Activated naive CD4-positive, alpha-beta T cell treated with anti-CD3 and anti-CD28 coated beads, Interleukin-2, amount 10 ng/mL, durations not matched to agents 7 days and 5 days (primary cell): ENCODE measurements around the gene SPAG5.

ENCODE experiments used
- CTCF ChIA-PET: fragments of 350-600 bp; sonication (Branson Sonifier 250); formaldehyde crosslinking; loops from one replicate; lab custom pipeline; 2021; ENCODE audit warnings: antibody characterized with exemption; lab: Charles Lee
- DNase-seq: peaks from one replicate; pipeline ENCODE4 v3.0.0-alpha.2; 2020
- H3K27ac Mint-ChIP-seq: one replicate; pipeline ENCODE4 v1.8.0; 2021; ENCODE audit warnings: mild to moderate bottlenecking, moderate library complexity, mixed read lengths
- H3K27me3 Mint-ChIP-seq: one replicate; pipeline ENCODE4 v1.8.0; 2021; ENCODE audit warnings: mild to moderate bottlenecking, mixed read lengths
- H3K36me3 Mint-ChIP-seq: one replicate; pipeline ENCODE4 v1.8.0; 2021; ENCODE audit warnings: mixed read lengths
- H3K4me1 Mint-ChIP-seq: one replicate; pipeline ENCODE4 v1.8.0; 2021; ENCODE audit warnings: mixed read lengths
- H3K4me3 Mint-ChIP-seq: one replicate; pipeline ENCODE4 v1.8.0; 2021; ENCODE audit warnings: mild to moderate bottlenecking, moderate library complexity, mixed read lengths
- H3K9me3 Mint-ChIP-seq: one replicate; pipeline ENCODE4 v1.8.0; 2021; ENCODE audit warnings: mixed read lengths

The SPAG5 gene

DNA sequence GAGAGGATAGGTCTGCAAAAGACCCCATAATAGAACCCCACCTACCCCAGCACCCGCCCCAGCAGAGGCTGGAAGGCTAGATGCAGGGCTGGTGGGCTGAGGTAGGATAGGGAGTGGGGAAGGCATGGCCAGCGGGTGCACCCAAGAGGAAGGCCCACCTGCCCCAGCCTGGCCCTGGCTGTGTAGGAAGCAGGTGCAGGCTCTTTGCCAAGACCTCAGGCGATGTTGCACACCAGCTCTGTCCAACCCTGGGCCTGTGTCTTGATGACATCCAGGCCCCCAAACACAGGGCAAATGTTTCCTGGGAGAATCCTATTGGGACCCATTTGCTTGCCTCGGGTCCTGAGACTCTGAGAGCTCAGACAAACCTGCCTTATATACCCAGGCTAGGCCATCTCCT, 58.6 kb downstream of the SPAG5 start:
- CTCF ChIA-PET: interaction anchor here (0.6 to 2.0 kb wide), 12 partner anchors 9 to 411 kb away, joined by 3 to 5 read pairs (median 3); no protein-coding TSS in a partner anchor
- Mint-ChIP-seq H3K27me3 (peaks cover 3% of the 10 kb centered on the region), H3K9me3 (no peaks in the 10 kb centered on the region), H3K4me1 (no peaks in the 10 kb centered on the region), H3K4me3 (no peak overlapping the region), H3K36me3 (no peaks in the 10 kb centered on the region), H3K27ac (no peak overlapping the region)
- DNase-seq: no peak

DNA sequence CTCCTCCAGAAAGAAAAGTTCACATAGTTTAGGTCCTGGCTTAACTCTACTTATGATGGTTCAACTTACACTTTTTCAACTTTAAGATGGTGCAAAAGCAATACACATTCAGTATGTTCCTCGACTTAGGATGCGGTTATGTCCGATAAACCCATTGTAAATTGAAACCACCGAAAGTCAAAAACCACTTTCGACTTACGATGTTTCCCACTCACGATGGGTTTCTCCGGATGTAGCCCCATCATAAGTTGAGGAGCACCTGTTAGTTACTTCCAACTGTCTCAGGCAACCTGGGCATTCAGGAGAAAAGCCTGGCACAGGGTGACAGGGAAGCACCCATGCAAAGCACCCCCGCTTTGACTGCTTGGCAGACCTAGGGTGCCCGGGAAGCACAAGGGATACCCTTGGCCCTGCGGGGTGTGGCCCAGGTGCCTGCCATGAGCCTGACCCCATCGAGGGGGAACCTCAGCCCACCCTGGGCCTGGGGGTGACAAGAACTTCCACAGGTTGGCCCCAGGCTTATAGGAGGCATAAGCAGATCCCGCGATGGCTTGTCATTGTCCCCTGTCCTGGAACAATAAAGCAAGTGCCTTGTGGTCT, 60.4 kb downstream of the SPAG5 start:
- Mint-ChIP-seq H3K4me3 (no peak overlapping the region), H3K27me3 (peaks cover 3% of the 10 kb centered on the region), H3K27ac (no peak overlapping the region), H3K4me1 (no peaks in the 10 kb centered on the region), H3K9me3 (no peaks in the 10 kb centered on the region), H3K36me3 (no peaks in the 10 kb centered on the region)
- no peak for DNase-seq
- CTCF ChIA-PET: interaction anchor here (0.8 to 1.1 kb wide), 2 partner anchors 122 to 270 kb away, joined by 3 to 5 read pairs; no protein-coding TSS in a partner anchor

DNA sequence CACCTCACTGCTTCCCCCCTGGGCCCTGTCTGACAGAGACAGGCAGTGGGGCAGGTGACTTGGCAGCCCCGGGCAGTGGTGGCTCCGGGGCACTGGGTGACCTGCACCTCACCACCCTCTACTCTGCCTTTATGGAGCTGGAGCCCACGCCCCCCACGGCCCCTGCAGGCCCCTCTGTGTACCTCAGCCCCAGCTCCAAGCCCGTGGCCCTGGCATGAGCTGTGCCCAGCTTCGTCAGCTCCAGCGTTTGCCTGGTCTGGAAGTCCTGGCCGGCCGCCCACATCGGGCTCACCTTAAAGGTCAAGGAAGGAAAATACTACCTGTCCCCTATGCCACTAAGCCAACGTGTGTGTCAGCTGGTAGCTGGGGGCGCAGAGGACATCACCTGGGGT, 61.6 kb downstream of the SPAG5 start:
- Mint-ChIP-seq H3K9me3 (no peaks in the 10 kb centered on the region), H3K4me3 (no peak overlapping the region), H3K36me3 (no peaks in the 10 kb centered on the region), H3K4me1 (no peaks in the 10 kb centered on the region), H3K27me3 (peaks cover 3% of the 10 kb centered on the region), H3K27ac (no peak overlapping the region)
- CTCF ChIA-PET: interaction anchor here (1.1 to 3.1 kb wide), 3 partner anchors 10 to 271 kb away, joined by 3 to 12 read pairs (median 3); no protein-coding TSS in a partner anchor
- no peak for DNase-seq

GRCh38 chr17:28536532-28537218, 62.1 kb downstream of the SPAG5 start:
- Mint-ChIP-seq H3K4me1 (no peaks in the 10 kb centered on the region), H3K4me3 (no peak overlapping the region), H3K36me3 (no peaks in the 10 kb centered on the region), H3K9me3 (no peaks in the 10 kb centered on the region), H3K27ac (no peak overlapping the region), H3K27me3 (peaks cover 6% of the 10 kb centered on the region)
- no peak for DNase-seq
- CTCF ChIA-PET: interaction anchor here (1.2 to 3.1 kb wide), 2 partner anchors 11 to 42 kb away, joined by 3 to 12 read pairs; no protein-coding TSS in a partner anchor

DNA sequence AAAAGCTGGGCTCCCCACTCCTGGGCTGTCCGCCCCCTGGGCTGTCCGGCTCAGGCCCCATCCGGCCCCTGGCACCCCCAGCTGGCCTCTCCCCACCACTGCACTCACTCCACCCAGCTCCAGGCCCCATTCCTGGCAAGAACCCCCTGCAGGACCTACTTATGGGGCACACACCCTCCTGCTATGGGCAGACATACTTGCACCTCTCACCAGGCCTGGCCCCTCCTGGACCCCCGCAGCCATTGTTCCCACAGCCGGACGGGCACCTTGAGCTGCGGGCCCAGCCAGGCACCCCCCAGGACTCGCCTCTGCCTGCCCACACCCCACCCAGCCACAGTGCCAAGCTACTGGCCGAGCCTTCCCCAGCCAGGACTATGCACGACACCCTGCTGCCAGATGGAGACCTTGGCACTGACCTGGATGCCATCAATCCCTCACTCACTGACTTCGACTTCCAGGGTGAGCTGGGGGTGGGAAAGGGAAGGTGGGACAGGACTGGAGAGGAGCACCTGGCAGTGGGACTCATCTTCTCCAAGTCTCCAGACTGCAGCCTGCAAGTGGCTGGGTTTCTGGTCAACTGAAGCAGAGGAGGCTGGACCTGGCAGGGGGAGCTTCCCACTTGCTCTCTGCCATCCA, 64.0 kb downstream of the SPAG5 start:
- Mint-ChIP-seq H3K4me3 (no peak overlapping the region), H3K4me1 (no peaks in the 10 kb centered on the region), H3K9me3 (no peaks in the 10 kb centered on the region), H3K36me3 (no peaks in the 10 kb centered on the region), H3K27me3 (peaks cover 15% of the 10 kb centered on the region), H3K27ac (no peak overlapping the region)
- CTCF ChIA-PET: interaction anchor here (1.2 to 3.1 kb wide), 2 partner anchors 10 to 13 kb away, joined by 4 to 12 read pairs; no protein-coding TSS in a partner anchor
- no peak for DNase-seq

DNA sequence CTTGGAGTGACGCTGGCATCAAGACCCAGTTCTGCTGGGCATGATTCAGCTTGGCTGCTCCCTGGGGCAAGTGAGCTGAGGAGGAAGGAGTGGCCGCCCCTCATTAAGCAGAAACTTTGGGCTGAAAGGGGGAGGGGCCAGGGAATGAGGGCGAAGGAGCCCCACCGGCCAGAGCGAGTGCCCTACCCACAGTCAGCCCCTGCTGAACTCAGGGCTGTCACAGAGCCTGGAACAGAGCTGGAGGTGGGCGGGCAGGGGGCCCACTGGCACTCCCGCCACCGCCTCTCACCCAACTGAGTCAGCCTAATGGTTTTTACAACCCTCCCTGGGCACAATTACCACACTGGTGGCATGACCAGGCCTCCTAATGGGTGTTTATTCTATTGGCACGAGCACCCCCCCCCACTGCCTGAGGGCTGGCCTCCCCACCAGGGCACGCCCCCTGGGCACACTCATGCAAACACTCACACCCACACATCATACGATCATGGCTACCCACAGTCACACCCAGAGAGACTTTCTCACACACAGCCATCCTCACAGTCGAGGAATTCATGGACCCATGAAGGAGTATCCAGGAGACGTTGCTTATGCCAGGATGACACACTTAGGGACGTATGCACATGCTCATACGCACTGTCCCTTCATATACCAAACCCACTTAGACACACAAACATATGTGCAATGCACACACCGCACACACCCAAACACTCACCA, 65.6 kb downstream of the SPAG5 start:
- H3K27me3 Mint-ChIP-seq: peaks cover 21% of the 10 kb centered on the region
- H3K4me1 Mint-ChIP-seq: no peaks in the 10 kb centered on the region

GRCh38 chr17:28532050-28532960, 66.5 kb downstream of the SPAG5 start:
- no peaks in the 10 kb centered on the region for H3K36me3 Mint-ChIP-seq
- H3K27ac Mint-ChIP-seq: no peak overlapping the region
- H3K4me3 Mint-ChIP-seq: no peak overlapping the region
- H3K27me3 Mint-ChIP-seq: peaks cover 21% of the 10 kb centered on the region
- no peaks in the 10 kb centered on the region for H3K9me3 Mint-ChIP-seq
- CTCF ChIA-PET: interaction anchor here (1.5 kb wide), 1 partner anchor 8 kb away, joined by 5 read pairs; no protein-coding TSS in a partner anchor
- no peaks in the 10 kb centered on the region for H3K4me1 Mint-ChIP-seq
- no peak for DNase-seq

More for the DNA sequence above, 65.6 kb downstream of the SPAG5 start:
- no peak for DNase-seq
- Mint-ChIP-seq H3K27ac (no peak overlapping the region), H3K9me3 (no peaks in the 10 kb centered on the region), H3K4me3 (no peak overlapping the region), H3K36me3 (no peaks in the 10 kb centered on the region)
- CTCF ChIA-PET: no interaction called here

GRCh38 chr17:28530926-28531325, 67.9 kb downstream of the SPAG5 start:
- Mint-ChIP-seq H3K4me3 (no peak overlapping the region), H3K27ac (no peak overlapping the region), H3K27me3 (peaks cover 21% of the 10 kb centered on the region), H3K4me1 (no peaks in the 10 kb centered on the region), H3K36me3 (no peaks in the 10 kb centered on the region), H3K9me3 (no peaks in the 10 kb centered on the region)
- no peak for DNase-seq
- CTCF ChIA-PET: interaction anchor here (1.5 kb wide), 1 partner anchor 9 kb away, joined by 5 read pairs; no protein-coding TSS in a partner anchor

DNA sequence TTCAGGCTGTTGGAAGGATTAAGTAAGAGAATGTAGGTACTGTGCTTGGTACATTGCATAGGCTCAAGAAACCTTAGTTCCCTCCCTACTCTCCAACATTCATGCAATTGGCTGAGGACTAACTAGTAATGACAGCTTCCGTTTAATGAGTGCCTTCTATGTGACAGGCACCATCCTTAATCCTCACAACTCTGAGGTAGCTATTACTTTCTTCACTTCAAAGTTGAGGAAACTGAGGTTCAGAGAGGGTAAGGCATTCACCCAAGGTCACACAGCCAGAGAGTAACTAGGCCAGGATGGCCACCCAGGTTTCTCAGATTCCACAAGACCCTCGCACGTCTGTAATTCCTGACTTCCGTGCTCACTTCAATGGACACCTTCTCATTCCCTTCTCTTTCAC, 68.6 kb downstream of the SPAG5 start:
- CTCF ChIA-PET: no interaction called here
- no peaks in the 10 kb centered on the region for H3K36me3 Mint-ChIP-seq
- no peak overlapping the region for H3K27ac Mint-ChIP-seq
- H3K9me3 Mint-ChIP-seq: no peaks in the 10 kb centered on the region
- no peak for DNase-seq
- H3K4me1 Mint-ChIP-seq: no peaks in the 10 kb centered on the region
- no peak overlapping the region for H3K4me3 Mint-ChIP-seq
- H3K27me3 Mint-ChIP-seq: peaks cover 18% of the 10 kb centered on the region

- CTCF ChIA-PET: no interaction called here
- Mint-ChIP-seq H3K36me3 (no peaks in the 10 kb centered on the region), H3K9me3 (no peaks in the 10 kb centered on the region), H3K4me1 (no peaks in the 10 kb centered on the region), H3K27me3 (peaks cover 18% of the 10 kb centered on the region), H3K27ac (no peak overlapping the region), H3K4me3 (no peak overlapping the region)
- no peak for DNase-seq
These were observed 69.8 kb downstream of the SPAG5 start for GRCh38 chr17:28529013-28529400.

DNA sequence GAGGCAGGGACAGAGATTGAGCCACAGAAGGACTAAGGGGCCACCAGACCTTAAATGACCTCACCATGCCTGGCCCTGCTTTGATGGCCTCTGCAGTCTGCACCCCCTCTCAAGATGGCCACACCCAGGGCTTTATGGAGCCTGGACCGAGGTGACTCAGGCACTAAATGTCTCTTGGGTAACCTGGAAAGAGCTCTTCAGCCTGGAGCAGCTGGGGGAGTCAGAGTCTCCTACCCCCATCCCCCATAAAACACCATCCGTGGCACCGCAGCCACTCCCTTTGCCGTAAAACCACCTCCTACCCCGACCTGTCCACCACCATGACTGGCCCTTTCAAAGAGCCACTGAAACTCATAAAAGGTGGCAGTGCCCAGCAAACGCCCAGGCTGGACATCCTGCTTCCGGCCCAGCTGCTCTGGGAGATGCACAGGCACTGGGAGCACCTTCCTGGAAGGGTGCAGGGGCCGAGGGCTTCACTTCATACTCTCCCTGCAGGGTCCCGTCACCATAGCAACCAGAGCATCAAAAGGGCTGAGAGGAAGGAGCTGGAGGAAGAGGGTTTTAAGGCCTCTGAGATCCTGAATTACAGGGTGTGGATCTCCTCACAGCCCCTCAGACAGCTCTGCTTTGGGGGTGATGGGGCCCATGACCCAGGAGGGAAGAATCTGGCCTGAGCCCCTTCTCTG, 70.4 kb downstream of the SPAG5 start:
- Mint-ChIP-seq H3K27ac (no peak overlapping the region), H3K27me3 (peaks cover 18% of the 10 kb centered on the region), H3K4me1 (no peaks in the 10 kb centered on the region), H3K4me3 (no peak overlapping the region), H3K36me3 (no peaks in the 10 kb centered on the region), H3K9me3 (no peaks in the 10 kb centered on the region)
- CTCF ChIA-PET: interaction anchor here (1.0 kb wide), 1 partner anchor 20 kb away, joined by 3 read pairs; no protein-coding TSS in a partner anchor
- DNase-seq: no peak

- Mint-ChIP-seq H3K9me3 (no peaks in the 10 kb centered on the region), H3K27me3 (peaks cover 18% of the 10 kb centered on the region), H3K27ac (no peak overlapping the region), H3K4me3 (no peak overlapping the region), H3K36me3 (no peaks in the 10 kb centered on the region), H3K4me1 (no peaks in the 10 kb centered on the region)
- DNase-seq: no peak
- CTCF ChIA-PET: interaction anchor here (1.0 kb wide), 1 partner anchor 20 kb away, joined by 3 read pairs; no protein-coding TSS in a partner anchor
These were observed 71.0 kb downstream of the SPAG5 start for GRCh38 chr17:28527859-28528258.
